AG08396 (cell line): Measurements from ENCODE around the gene LRRK1.

Experiments used
- DNase-seq: peaks from one replicate; pipeline ENCODE4 v3.0.0; 2012; ENCODE audit warnings: low spot score, mixed read lengths

LRRK1 gene

GRCh38 chr15:100918690-100919480, at the start of gene LRRK1:
Gene LRRK1 (plus strand): TSS chr15:100919357. CDS start chr15:100924633, 5,276 bp downstream.
- peak; percentile 80 for DNase-seq

DNA sequence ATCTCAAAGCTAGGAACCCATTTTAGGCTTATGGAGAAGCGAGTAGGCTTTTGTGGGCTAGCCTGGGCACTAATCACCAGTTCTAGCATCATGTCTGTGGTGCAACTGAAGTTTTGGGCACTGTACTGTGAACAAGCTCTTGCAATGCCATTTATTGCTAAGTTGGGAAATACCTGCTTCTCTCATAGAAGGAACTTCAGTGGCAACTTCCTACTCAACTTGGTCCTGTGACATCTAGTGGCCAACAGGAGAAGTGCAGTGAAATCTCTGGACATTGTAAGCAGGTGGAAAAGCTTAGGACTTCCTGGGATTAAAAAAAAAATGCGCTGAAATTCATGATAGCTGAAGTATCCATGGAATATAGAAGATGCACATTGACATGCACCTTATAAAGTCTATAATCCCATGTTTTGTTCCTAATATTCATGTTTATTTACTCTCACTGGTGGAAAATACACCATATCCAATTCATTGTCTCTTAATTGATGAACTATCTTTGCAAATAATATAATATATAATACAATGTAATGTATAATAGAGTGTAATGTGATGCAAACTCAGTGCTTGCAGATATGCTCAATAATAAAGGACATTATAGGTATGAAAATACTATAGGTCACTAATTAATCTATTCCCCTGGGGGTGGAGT, 46.0 kb upstream of the LRRK1 start:
- peak; percentile 79 for DNase-seq

GRCh38 chr15:100875495-100875894, 43.7 kb upstream of the LRRK1 start:
- no peak for DNase-seq

- no peak for DNase-seq
Measured at GRCh38 chr15:100875976-100876375, 43.2 kb upstream of the LRRK1 start.

DNA sequence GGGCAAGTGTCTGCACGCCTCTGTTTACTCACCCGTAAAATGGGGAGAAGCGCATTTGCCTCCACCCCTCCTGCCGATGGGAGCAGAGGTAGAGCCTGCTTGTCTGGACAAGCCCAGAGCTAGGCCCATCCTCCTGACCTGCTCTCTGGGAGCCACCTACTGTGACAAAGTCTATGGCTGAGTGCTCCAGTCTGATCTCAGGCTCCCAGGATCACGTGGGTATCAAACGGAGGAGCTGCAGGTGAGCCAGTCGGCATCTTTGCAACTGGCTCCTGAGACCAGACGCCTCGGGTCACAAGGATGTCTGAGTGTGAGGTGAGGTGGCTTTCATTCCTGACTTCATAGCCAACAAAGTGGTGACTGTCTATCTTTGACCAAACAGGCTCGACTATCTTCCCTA, 41.6 kb upstream of the LRRK1 start:
- no peak for DNase-seq

- no peak for DNase-seq
Measured at GRCh38 chr15:100878130-100878529, 41.0 kb upstream of the LRRK1 start.

- no peak for DNase-seq
Measured at GRCh38 chr15:100878648-100879047, 40.5 kb upstream of the LRRK1 start.

GRCh38 chr15:100879061-100879463, 40.1 kb upstream of the LRRK1 start:
- DNase-seq = no peak

DNA sequence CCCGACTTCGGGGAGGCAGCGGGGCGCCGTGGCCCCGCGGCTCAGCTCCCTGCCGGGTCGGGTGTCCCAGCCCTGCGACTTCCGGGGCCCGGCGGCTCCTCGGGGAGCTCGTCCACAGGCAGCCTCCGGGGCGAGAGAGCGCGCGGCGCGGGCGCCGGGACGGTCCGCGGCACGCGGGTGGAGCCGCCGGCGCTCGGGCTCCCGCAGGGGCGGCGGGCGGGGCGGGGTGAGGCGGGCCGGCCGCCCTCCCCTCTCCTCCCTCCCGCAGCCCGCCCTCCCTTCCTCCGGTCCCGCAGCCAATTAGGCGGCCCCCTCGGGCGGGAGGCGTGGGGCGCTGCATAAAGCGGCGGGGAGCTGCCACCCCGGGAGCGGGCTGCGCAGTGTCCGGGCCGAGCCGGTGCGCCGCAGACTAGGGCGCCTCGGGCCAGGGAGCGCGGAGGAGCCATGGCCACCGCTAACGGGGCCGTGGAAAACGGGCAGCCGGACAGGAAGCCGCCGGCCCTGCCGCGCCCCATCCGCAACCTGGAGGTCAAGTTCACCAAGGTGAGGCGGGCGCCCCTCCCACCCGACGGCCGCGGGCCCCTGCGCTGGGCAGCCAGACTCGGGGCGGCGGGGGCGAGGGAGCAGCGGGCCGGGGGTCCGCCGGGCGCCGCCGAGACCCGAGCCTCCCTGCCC, 39.6 kb upstream of the LRRK1 start, which contains the start of gene ALDH1A3:
Gene ALDH1A3, plus strand, starts transcription at position 368 of the 675 bp plus-strand sequence. Its CDS starts 77 bp downstream, at position 445.
- DNase-seq = peak; percentile 81

DNA sequence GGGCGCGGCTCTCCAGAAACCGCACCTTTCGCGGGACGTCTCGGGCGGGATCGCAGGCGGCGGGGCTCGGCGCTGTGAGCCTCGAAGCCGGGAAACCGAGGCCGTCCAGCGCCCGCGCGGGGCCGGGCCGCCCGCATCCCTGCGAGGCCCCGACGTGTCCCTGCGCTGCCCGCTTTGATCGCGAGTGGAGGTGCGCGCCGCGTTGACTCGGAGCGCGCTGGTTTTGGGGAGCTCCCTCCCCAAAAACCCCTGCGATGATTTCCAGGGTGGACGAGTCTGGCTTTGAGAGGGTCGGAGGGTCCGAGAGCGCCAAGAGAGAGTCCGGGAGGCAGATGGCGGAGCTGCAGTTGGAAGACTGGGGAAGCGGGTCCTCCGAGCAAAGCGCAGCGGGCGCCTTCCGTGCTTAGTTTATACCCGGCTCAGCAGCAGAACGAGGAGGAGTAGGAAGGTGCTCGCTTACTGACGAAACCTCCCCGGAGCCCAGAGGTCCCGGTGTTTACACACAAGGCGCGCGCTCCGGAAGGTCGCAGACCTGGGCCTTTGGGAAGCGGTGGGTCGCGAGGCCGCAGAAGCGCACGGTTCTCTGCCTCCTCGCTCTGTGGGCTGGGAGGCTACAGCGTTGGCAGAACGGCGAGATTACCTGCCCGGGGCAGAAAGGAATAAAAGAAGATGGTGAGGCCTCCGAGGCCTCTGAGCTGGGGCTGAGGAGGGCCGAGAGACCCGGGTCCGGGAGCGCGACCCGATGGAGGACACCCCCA, 38.8 kb upstream of the LRRK1 start:
- DNase-seq = no peak

- DNase-seq = no peak
Measured at GRCh38 chr15:100880897-100881242, 38.3 kb upstream of the LRRK1 start.

DNA sequence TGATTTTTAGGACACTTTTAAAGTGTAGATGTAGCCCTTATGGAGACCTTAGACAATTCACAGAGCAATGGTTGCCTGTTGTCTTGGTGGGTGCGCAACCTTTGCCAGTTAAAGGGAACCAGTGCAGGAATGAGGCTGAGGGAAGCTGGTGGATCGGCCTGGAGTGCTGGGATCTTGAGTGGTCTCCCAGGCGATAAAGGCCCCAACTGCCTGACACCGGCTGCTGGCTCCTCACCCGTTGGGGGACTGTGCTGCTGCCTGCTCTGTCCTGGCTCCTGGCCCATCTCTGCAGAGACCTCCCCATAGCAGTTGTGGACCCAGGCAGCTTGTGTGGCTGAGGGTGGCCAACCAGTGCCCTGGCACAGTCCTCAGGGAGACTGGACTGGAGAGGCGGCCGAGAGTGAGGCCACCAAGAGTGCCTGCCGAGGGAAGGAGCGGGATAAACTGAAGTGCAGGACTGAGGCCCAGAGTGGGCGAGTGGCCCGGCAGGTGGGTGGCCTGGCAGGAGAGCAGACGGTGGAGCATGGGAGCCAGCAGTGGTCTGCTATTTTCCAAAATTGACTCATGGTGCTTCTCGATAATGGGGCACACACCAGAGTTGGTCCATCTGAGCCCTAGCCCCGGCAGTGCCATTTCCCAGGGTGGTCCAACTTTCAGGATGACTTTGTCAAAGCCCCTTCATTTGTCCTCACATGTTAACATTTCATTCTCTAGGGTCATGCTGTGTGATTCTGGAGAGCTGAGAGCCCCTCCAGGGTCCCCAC, 37.4 kb upstream of the LRRK1 start:
- DNase-seq = no peak

DNA sequence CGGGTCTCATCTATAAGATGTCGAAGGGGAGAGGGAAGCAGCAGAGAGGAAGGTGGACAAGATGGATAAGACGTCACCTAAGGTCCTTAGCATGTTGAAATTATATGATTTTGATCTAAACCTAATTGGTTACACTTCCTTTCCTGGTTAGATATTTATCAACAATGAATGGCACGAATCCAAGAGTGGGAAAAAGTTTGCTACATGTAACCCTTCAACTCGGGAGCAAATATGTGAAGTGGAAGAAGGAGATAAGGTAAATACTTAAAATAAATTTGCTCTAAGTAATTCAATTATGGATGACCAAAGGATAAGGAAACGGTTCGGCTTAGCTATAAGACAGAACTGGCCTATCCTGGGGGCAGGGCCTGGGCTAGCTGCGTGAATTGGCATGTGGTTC, 34.0 kb upstream of the LRRK1 start:
- DNase-seq = no peak

- no peak for DNase-seq
Measured at GRCh38 chr15:100885811-100886210, 33.3 kb upstream of the LRRK1 start.

DNA sequence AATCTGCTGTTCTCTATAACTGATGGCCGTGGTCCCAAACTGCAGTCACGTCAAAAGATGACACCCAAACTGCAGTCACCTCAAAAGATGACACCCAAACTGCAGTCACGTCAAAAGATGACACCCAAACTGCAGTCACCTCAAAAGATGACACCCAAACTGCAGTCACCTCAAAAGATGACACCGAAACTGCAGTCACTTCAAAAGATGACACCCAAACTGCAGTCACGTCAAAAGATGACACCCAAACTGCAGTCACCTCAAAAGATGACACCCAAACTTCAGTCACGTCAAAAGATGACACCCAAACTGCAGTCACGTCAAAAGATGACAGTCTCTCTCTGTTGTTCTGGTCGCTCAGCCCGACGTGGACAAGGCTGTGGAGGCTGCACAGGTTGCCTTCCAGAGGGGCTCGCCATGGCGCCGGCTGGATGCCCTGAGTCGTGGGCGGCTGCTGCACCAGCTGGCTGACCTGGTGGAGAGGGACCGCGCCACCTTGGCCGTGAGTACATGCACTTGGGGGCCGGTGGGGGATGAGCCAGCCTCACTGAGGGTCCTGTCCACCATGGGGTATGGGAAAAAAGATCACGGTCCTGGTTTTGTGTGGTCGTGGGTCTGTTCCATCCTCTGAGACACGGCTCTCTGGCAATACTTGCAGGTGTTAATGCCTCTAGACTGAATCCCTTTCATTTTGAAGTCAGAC, 31.8 kb upstream of the LRRK1 start:
- no peak for DNase-seq

GRCh38 chr15:100889385-100890050, 29.6 kb upstream of the LRRK1 start:
- peak; percentile 89 for DNase-seq

- no peak for DNase-seq
Measured at GRCh38 chr15:100890051-100890720, 29.0 kb upstream of the LRRK1 start.

- DNase-seq = no peak
Measured at GRCh38 chr15:100890850-100891249, 28.3 kb upstream of the LRRK1 start.

- DNase-seq = no peak
Measured at GRCh38 chr15:100891307-100892012, 27.7 kb upstream of the LRRK1 start.
